Tibial nerve (tissue), 4 donors: ENCODE data around the gene C16orf54. TPM values are rescaled to one million over a fixed set of nuclear protein-coding genes. Genes with fewer than 3 reads are reported as not detected.

ENCODE experiments used
- DNase-seq, 2 donors: peaks; one replicate each; pipeline ENCODE4 v3.0.0-alpha.2; 2019; ENCODE audit warnings: low spot score in 2 of 2
- H3K27ac ChIP-seq, 4 donors: fragments of 200-600 bp; sonication (generic) in 3 of 4; one replicate each; pipeline ENCODE4 v1.5.1; 2017 to 2019; ENCODE audit warnings: mild to moderate bottlenecking in 1 of 4
- H3K27me3 ChIP-seq, 2 donors: fragments of 200-600 bp; sonication (generic) in 1 of 2; one replicate each; pipeline versions ENCODE4 v1.5.1 to v1.6.0; 2017 to 2019
- H3K36me3 ChIP-seq, 3 donors: fragments of 200-600 bp; sonication (generic); one replicate each; pipeline ENCODE4 v1.5.1; 2018 to 2019
- H3K4me1 ChIP-seq, 4 donors: fragments of 200-600 bp; sonication (generic) in 3 of 4; one replicate each; pipeline ENCODE4 v1.5.1; 2017 to 2019
- H3K4me3 ChIP-seq, 4 donors: fragments of 200-600 bp; sonication (generic) in 3 of 4; one replicate each; pipeline ENCODE4 v1.5.1; 2017 to 2019; ENCODE audit warnings: mild to moderate bottlenecking in 1 of 4, moderate library complexity in 1 of 4
- H3K9me3 ChIP-seq, 4 donors: fragments of 200-600 bp; sonication (generic) in 3 of 4; one replicate each; pipeline ENCODE4 v1.5.1; 2017 to 2019
- EP300 ChIP-seq, 2 donors: sonication (generic); formaldehyde crosslinking; IDR thresholded peaks; one replicate each; pipeline ENCODE4 v1.6.1; 2017; ENCODE audit warnings: antibody characterized with exemption in 2 of 2, mild to moderate bottlenecking in 1 of 2
- POLR2A ChIP-seq, 2 donors: fragments of 450-650 bp; IDR thresholded peaks; one replicate each; pipeline ENCODE4 v1.6.1; 2017; ENCODE audit warnings: antibody characterized with exemption in 2 of 2, mild to moderate bottlenecking in 2 of 2, moderate library complexity in 2 of 2
- WGBS, 2 donors: methylation state at CpG; one replicate each; pipeline ENCODE4 v1.1.5; 2018; 5-methylcytosine and 5-hydroxymethylcytosine counted together
- total RNA-seq, 4 donors: library from RNA; depleted of rRNA; stranded (reverse); fragments of >200 nt; gene quantifications; one replicate each; pipeline ENCODE4 v1.1.0, GENCODE V29; 2016
- TF ChIP-seq, protein P1 (sequence below), 5 experiments: fragments of 200-600 bp in 3 of 5; fragments of 450-650 bp in 2 of 5; sonication (generic) in 3 of 5; IDR thresholded peaks; one replicate each; pipeline ENCODE4 v1.5.1; 2016 to 2019; ENCODE audit warnings: antibody characterized with exemption in 5 of 5, mild to moderate bottlenecking in 3 of 5, moderate library complexity in 2 of 5

The C16orf54 gene
- total RNA-seq, 4 donors from 2014 or later: 0.20 to 2.8 (median 0.61) TPM

GRCh38 chr16:29705030-29705429 is 40.8 kb downstream of the C16orf54 start:
- no peaks in the 10 kb centered on the region for H3K27me3 ChIP-seq
- H3K36me3 ChIP-seq: no peaks in the 10 kb centered on the region
- WGBS, 2 donors: 38 to 40% methylated on average over 2 of the region's 2 CpGs
- DNase-seq: no peak
- H3K9me3 ChIP-seq: no peaks in the 10 kb centered on the region
- H3K27ac ChIP-seq: no peak overlapping the region
- H3K4me1 ChIP-seq: peaks cover 0 to 5% (median 0%) of the 10 kb centered on the region in 4 donors
- no peak for TF ChIP-seq POLR2A (IDR thresholded peaks at IDR 0.05)
- TF ChIP-seq, protein P1, sequence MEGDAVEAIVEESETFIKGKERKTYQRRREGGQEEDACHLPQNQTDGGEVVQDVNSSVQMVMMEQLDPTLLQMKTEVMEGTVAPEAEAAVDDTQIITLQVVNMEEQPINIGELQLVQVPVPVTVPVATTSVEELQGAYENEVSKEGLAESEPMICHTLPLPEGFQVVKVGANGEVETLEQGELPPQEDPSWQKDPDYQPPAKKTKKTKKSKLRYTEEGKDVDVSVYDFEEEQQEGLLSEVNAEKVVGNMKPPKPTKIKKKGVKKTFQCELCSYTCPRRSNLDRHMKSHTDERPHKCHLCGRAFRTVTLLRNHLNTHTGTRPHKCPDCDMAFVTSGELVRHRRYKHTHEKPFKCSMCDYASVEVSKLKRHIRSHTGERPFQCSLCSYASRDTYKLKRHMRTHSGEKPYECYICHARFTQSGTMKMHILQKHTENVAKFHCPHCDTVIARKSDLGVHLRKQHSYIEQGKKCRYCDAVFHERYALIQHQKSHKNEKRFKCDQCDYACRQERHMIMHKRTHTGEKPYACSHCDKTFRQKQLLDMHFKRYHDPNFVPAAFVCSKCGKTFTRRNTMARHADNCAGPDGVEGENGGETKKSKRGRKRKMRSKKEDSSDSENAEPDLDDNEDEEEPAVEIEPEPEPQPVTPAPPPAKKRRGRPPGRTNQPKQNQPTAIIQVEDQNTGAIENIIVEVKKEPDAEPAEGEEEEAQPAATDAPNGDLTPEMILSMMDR (IDR thresholded peaks at IDR 0.05): no peak
- TF ChIP-seq EP300 (IDR thresholded peaks at IDR 0.05): no peak
- H3K4me3 ChIP-seq: no peak overlapping the region

DNA sequence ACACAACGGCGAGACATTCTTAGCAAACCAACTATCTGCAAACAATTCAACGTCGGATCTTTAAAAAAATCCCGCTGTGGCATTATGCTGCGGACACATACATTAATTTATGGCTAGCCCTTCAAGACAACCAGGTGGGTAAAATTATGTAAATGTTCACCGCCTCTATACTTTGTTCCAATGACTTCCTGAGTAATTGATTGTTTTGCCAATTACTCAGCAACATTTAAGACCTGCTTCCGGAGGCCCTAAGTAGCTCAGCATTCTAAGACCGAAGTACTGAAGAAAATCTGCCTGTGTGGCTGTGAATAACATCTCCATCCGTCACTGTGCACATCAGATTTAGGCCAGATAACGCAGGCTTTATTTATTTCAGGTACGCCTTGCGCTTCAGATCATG is 43.5 kb downstream of the C16orf54 start:
- no peak for DNase-seq
- Histone ChIP-seq H3K4me1 (peaks cover 0 to 5% (median 0%) of the 10 kb centered on the region in 4 donors), H3K27ac (peak overlapping the region in 1 of 4 donors; percentile 62), H3K36me3 (peaks cover 0 to 2% (median 0%) of the 10 kb centered on the region in 3 donors), H3K9me3 (peaks cover 0 to 7% (median 0%) of the 10 kb centered on the region in 4 donors), H3K4me3 (no peak overlapping the region), H3K27me3 (no peaks in the 10 kb centered on the region)
- no peak for TF ChIP-seq POLR2A (IDR thresholded peaks at IDR 0.05)
- TF ChIP-seq, protein P1 (IDR thresholded peaks at IDR 0.05): no peak
- no peak for TF ChIP-seq EP300 (IDR thresholded peaks at IDR 0.05)
- 65 to 67% methylated on average over 13 of the region's 13 CpGs for WGBS, 2 donors

DNA sequence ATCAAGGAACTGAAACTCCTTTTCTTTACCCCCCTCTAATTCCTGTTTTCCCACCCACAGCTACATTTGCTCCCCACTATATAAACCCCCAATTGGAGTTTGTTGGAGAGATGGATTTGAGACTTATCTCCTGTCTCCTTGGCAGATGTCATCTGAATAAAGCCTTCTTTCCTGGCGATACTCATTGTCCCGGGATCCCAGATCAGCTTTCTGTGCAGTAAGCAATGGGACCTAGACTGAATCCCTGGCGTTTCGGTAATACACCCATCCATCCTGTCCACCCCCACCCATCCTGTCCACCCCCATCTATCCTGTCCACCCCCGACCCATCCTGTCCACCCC is 44.6 kb downstream of the C16orf54 start:
- Histone ChIP-seq H3K9me3 (peaks cover 0 to 7% (median 0%) of the 10 kb centered on the region in 4 donors), H3K4me1 (peaks cover 0 to 5% (median 0%) of the 10 kb centered on the region in 4 donors), H3K4me3 (no peak overlapping the region), H3K27me3 (no peaks in the 10 kb centered on the region), H3K36me3 (peaks cover 0 to 7% (median 0%) of the 10 kb centered on the region in 3 donors), H3K27ac (no peak overlapping the region)
- DNase-seq: no peak
- 81 to 85% methylated on average over 5 of the region's 5 CpGs for WGBS, 2 donors
- TF ChIP-seq POLR2A (IDR thresholded peaks at IDR 0.05): no peak
- TF ChIP-seq EP300 (IDR thresholded peaks at IDR 0.05): no peak
- TF ChIP-seq, protein P1 (IDR thresholded peaks at IDR 0.05): no peak

GRCh38 chr16:29700253-29700987 is 45.4 kb downstream of the C16orf54 start:
- Histone ChIP-seq H3K27me3 (no peaks in the 10 kb centered on the region), H3K4me3 (no peak overlapping the region), H3K27ac (no peak overlapping the region), H3K4me1 (peaks cover 0 to 5% (median 0%) of the 10 kb centered on the region in 4 donors), H3K36me3 (peaks cover 0 to 7% (median 0%) of the 10 kb centered on the region in 3 donors), H3K9me3 (peaks cover 0 to 7% (median 0%) of the 10 kb centered on the region in 4 donors)
- 14 to 15% methylated on average over 14 of the region's 14 CpGs for WGBS, 2 donors
- peak; percentile 26 to 38 for DNase-seq
- TF ChIP-seq, protein P1 (IDR thresholded peaks at IDR 0.05): peak; percentile 68 to 88 (median 77)
- no peak for TF ChIP-seq POLR2A (IDR thresholded peaks at IDR 0.05)
